Suprapubic skin (tissue), 4 donors: Measurements from ENCODE around the gene HEXD.

ENCODE experiments used
- CTCF ChIP-seq, 2 donors: fragments of 200-600 bp in 1 of 2; fragments of 450-650 bp in 1 of 2; sonication (generic) in 1 of 2; IDR thresholded peaks; one replicate each; pipeline ENCODE4 v1.5.1; 2016 to 2019; ENCODE audit warnings: antibody characterized with exemption in 2 of 2, mild to moderate bottlenecking in 1 of 2, moderate library complexity in 1 of 2
- EP300 ChIP-seq: sonication (generic); formaldehyde crosslinking; IDR thresholded peaks from one replicate; pipeline ENCODE4 v1.6.1; 2017; ENCODE audit warnings: antibody characterized with exemption
- POLR2A ChIP-seq, 2 donors: fragments of 450-650 bp; IDR thresholded peaks; one replicate each; pipeline ENCODE4 v1.6.1; 2017; ENCODE audit warnings: antibody characterized with exemption in 2 of 2, mild to moderate bottlenecking in 2 of 2, moderate library complexity in 2 of 2
- POLR2AphosphoS5 ChIP-seq, 3 donors: sonication (generic); formaldehyde crosslinking; IDR thresholded peaks; one replicate each; pipeline ENCODE4 v1.6.1; 2017; ENCODE audit warnings: antibody characterized with exemption in 3 of 3

- no peak for TF ChIP-seq CTCF (IDR thresholded peaks at IDR 0.05)
- TF ChIP-seq POLR2AphosphoS5 (IDR thresholded peaks at IDR 0.05), result no peak
- no peak for TF ChIP-seq POLR2A (IDR thresholded peaks at IDR 0.05)
- no peak for TF ChIP-seq EP300
Measured at GRCh38 chr17:82428546-82428945, 10.4 kb downstream of the HEXD start.
